T-helper 1 cell treated with Interleukin-12 subunit alpha and Interleukin-12 subunit beta and Interleukin-4 antibody, amounts not matched to agents 30 μg/mL and 1 μg/mL, for 36 hours (primary cell): ENCODE results near the gene TEX47.

Experiments
- H3K27ac Mint-ChIP-seq: one replicate; pipeline ENCODE4 v1.8.0; 2021; ENCODE audit warnings: mild to moderate bottlenecking, mixed read lengths
- H3K27me3 Mint-ChIP-seq: one replicate; pipeline ENCODE4 v1.8.0; 2021; ENCODE audit warnings: low read depth, mixed read lengths
- H3K36me3 Mint-ChIP-seq: one replicate; pipeline ENCODE4 v1.8.0; 2021; ENCODE audit warnings: low read depth, mixed read lengths
- H3K4me1 Mint-ChIP-seq: one replicate; pipeline ENCODE4 v1.8.0; 2021; ENCODE audit warnings: low read depth, mixed read lengths
- H3K4me3 Mint-ChIP-seq: one replicate; pipeline ENCODE4 v1.8.0; 2021; ENCODE audit warnings: mild to moderate bottlenecking, moderate library complexity, mixed read lengths
- H3K9me3 Mint-ChIP-seq: one replicate; pipeline ENCODE4 v1.8.0; 2021; ENCODE audit warnings: mixed read lengths

The TEX47 gene

DNA sequence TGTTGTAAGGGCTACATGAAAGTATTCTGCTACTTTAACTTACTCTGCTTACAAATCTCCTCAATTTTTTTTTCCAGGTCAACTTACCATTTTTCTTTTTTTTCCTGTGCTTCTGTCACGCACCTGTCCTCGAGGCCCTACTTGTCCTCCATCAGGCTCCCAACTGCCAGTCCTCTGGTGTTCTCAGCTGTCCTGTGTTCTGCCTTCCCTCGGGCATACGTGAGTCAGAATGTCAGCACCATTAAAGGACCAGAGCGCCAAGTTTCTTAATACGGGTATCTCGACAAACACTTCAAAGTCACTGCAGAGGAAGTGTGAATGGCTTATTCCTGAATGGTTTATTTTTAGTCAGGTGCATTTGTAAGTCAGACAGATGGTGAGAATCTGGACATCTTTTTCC is at the start of gene TEX47:
TEX47 (minus strand) TSS at position 185 of the 400 bp plus-strand sequence. CDS start 795 bp downstream, outside the sequence.
- Mint-ChIP-seq H3K36me3 (no peaks in the 10 kb centered on the region), H3K4me1 (no peaks in the 10 kb centered on the region), H3K9me3 (no peaks in the 10 kb centered on the region), H3K4me3 (no peak within 1 kb of the TSS), H3K27ac (no peak within 1 kb of the TSS), H3K27me3 (no peaks in the 10 kb centered on the region)

DNA sequence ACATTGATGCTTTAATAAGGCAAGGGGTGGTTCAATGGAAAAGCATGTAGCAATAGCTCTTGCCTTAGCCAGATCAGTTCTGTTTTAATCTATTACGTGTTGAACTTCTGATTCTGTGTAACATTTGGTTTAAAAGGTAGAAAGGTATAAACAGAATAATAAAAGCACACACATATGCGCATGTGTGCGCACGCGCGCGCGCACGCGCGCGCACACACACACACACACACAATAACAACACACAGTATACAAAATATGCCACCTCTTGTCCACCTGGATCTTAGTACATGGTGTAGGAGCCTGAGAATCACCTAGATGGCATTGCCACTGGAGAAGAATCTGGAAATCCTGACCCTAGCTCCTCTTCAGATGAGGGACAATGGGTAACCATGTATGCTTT is 49.6 kb upstream of the TEX47 start:
- Mint-ChIP-seq H3K9me3 (no peaks in the 10 kb centered on the region), H3K36me3 (no peaks in the 10 kb centered on the region), H3K27me3 (no peaks in the 10 kb centered on the region), H3K4me1 (no peaks in the 10 kb centered on the region), H3K27ac (no peak overlapping the region), H3K4me3 (no peak overlapping the region)

DNA sequence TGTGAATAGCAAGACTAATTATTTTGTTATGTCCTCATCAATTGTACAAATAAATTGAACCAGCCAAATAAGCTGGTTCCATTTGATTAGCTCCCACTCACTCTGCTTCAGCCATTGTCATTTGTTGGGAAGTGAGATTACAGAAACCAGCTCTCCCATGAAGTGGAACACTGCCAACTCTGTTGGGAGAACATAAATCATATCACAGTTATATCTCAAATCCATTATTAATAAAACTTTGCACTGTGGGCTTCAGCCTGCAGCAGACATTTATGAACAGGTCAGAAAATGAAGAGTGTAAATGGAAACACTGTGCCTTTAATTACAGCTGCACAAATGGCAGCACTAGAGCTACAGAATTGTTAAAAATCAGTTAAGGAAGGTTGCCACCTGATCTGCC is 46.7 kb upstream of the TEX47 start:
- Mint-ChIP-seq H3K27ac (no peak overlapping the region), H3K9me3 (no peaks in the 10 kb centered on the region), H3K4me1 (no peaks in the 10 kb centered on the region), H3K4me3 (no peak overlapping the region), H3K27me3 (no peaks in the 10 kb centered on the region), H3K36me3 (no peaks in the 10 kb centered on the region)

DNA sequence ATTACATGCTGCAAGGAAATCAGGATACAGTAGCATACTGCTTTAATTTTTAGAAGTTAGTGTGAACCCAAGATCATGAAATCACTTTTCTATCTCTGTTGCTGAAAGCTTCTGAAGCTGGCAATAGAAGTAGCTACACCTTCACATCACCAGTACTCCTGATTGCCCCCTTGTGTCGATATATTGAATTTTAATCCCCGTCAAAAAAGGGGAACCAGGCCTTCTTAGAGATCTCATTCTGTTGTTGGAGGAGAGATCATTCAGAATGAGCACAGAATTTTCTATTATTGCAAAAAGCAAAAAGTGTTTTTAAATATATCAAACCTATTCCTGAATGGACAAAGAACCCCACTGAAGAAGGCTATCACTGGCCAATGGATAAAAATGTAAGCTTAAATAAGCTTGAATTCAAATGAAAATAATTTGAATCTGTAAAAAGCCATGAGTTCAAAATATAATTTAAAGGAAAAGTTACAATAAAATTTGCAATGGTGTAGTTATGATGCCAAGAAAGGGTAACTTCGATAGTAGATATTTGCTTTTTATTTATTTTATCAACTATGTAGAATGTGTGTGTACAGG is 39.7 kb upstream of the TEX47 start:
- Mint-ChIP-seq H3K9me3 (no peaks in the 10 kb centered on the region), H3K4me3 (no peak overlapping the region), H3K36me3 (no peaks in the 10 kb centered on the region), H3K4me1 (no peaks in the 10 kb centered on the region), H3K27ac (no peak overlapping the region), H3K27me3 (no peaks in the 10 kb centered on the region)

DNA sequence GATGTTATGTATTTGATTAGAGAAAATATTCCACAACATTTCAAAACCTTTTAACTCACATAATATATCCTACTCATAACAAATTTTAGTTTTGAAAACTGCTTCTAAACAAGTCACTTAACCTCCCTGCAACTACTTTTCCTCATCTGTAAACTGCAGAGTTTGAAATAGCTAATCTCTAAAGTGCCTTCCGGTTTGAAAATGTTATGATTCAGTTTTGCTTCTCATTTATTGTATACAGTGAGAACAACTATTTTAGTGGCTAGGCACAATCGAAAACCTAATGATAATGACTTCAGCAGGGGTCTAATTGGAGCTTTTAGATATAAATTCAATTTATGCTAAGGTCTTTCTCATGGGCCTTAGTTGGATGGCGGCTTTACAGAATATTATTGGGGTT is 30.7 kb upstream of the TEX47 start:
- H3K36me3 Mint-ChIP-seq = no peaks in the 10 kb centered on the region
- H3K4me1 Mint-ChIP-seq = no peaks in the 10 kb centered on the region
- H3K4me3 Mint-ChIP-seq = no peak overlapping the region
- H3K27me3 Mint-ChIP-seq = no peaks in the 10 kb centered on the region
- no peak overlapping the region for H3K27ac Mint-ChIP-seq
- peaks cover 6% of the 10 kb centered on the region for H3K9me3 Mint-ChIP-seq

DNA sequence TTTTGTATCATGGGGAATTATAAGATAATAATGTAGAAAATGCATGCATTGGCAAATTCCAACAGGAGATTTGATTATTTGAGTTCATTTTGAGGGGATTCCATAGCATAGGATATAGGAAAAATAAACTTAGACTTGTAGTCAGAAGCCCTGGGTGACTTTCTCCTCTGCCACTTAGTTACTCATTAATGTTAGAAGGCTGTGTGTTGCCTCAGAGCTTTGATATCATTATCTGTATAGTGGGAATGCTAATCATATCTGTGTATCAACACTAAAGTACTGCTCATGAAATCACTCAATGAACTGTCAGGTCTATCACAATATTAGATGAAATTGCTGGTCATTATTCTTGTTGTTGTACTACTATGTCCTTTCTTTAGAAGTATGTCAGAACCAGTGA is 23.0 kb upstream of the TEX47 start:
- Mint-ChIP-seq H3K9me3 (peaks cover 4% of the 10 kb centered on the region), H3K27ac (no peak overlapping the region), H3K4me3 (no peak overlapping the region), H3K27me3 (no peaks in the 10 kb centered on the region), H3K4me1 (no peaks in the 10 kb centered on the region), H3K36me3 (no peaks in the 10 kb centered on the region)

DNA sequence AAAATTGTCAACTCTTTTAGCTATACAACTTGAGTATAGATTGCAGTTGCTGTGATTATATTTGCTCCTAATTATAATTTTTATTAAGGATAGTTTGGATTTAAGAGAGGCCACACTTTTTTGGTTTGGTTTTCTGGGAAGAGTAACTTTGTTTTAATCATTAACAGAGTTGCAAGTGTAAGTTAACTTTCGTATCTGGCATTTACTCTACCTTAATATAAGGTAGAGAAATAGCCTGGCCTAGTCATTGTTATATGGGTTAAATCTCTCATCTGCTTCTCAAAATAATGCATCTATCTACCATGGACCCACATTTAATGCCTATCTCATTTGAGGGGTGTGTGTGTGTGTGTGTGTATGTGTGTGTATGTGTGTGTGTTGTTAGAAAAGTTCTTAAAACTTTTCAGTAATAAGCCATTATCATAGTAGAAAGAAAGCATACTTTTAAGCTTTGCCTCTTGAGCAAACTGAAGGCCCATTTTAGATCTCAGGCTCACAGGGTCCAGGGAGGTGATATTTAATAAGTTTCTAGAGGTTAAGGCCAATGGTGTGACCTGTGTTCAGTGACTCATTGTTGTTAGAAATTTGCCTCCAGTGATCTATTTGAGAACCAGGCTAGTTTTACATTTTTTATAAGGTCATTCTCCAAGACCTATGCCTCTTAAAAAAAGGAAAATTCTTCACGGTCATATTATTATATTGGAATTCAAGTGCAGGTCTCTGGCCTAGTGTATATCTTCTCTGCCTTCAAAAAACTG is 10.9 kb upstream of the TEX47 start:
- no peaks in the 10 kb centered on the region for H3K9me3 Mint-ChIP-seq
- H3K4me1 Mint-ChIP-seq = no peaks in the 10 kb centered on the region
- H3K4me3 Mint-ChIP-seq = no peak overlapping the region
- H3K27ac Mint-ChIP-seq = no peak overlapping the region
- no peaks in the 10 kb centered on the region for H3K36me3 Mint-ChIP-seq
- H3K27me3 Mint-ChIP-seq = no peaks in the 10 kb centered on the region

DNA sequence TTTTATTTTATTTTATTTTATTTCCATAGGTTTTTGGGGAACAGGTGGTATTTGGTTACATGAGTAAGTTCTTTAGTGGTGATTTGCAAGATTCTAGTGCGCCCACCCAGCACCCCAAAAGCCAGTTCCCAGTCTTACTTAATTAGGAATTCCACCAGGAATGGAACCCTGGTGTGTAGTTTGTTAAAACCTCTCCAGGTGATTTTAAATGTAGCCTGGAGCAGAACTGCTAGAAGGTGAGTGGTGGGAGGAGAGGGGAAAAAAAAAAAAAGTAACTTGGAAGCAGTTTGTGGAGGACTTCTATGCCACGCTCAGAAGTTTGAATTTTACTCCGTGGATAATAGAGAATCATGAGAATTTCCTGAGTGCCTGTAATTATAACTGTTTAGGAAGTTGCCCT is 5.5 kb upstream of the TEX47 start:
- Mint-ChIP-seq H3K4me1 (no peaks in the 10 kb centered on the region), H3K4me3 (no peak overlapping the region), H3K27ac (no peak overlapping the region), H3K9me3 (no peaks in the 10 kb centered on the region), H3K27me3 (no peaks in the 10 kb centered on the region), H3K36me3 (no peaks in the 10 kb centered on the region)

DNA sequence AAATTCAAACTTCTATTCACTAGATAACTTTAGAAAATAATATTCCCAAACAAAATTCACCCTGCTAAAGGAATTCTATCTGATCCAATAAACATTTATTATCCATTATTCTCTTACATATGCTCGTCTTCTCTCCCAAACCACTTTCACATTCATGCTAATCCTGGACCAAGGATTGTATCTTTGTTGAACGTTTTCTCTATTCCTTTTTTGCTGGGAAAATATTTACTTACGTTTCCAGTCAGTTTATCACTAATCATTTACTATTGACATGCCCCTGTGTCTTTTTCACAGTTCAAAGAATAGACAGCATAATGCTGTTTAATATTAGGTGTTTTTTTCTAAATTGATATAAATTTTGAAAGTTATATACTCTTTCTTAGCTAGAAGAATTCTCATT is 3.2 kb downstream of the TEX47 start:
- Mint-ChIP-seq H3K36me3 (no peaks in the 10 kb centered on the region), H3K27me3 (no peaks in the 10 kb centered on the region), H3K4me3 (no peak overlapping the region), H3K27ac (no peak overlapping the region), H3K9me3 (no peaks in the 10 kb centered on the region), H3K4me1 (no peaks in the 10 kb centered on the region)

DNA sequence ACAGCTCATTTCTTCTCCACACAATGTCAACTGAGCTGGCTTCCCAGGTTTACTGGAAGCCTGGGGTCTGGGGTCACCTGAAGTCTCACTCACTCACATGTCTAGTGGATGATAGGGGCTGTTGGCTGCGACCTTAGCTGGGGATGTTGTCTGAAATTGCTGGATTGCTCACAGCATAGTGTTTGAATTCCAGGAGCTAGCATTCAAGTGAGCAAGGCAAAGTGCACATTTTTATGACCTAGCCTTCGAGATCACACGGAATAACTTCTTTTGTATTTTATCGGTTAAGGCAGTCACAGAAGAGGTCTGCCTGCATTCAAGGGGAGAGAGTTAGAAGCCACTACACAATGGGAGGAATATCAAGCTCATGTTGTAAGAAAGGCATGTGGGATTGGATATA is 3.6 kb downstream of the TEX47 start:
- Mint-ChIP-seq H3K9me3 (no peaks in the 10 kb centered on the region), H3K36me3 (no peaks in the 10 kb centered on the region), H3K27me3 (no peaks in the 10 kb centered on the region), H3K27ac (no peak overlapping the region), H3K4me3 (no peak overlapping the region), H3K4me1 (no peaks in the 10 kb centered on the region)

DNA sequence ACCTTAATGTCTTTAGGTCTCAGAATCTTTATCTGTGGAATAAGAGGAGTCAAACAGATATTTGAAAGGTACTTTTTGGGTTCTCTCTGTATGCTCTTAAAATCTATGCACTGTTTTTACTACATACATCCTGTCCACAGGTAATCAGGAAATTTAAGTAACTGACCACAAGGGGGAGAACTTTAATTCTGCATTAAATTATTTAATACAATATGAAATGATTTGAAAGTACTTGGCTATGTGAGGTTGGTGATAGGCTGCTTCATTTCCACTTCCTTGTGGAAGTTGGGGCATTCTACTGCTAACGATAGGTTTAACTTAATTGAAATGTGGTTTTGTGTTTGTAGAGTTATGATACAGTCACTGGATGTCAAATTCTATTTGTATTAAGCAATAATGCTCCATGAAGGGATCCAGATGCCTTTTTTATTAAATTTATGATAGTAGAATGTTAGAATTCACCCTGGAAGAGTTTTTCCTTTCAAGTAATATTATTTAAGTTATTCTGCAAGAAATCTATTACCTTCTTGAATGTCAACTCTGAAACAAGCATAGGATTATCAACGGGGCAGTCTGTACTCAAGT is 6.0 kb downstream of the TEX47 start:
- no peaks in the 10 kb centered on the region for H3K27me3 Mint-ChIP-seq
- H3K9me3 Mint-ChIP-seq = no peaks in the 10 kb centered on the region
- no peaks in the 10 kb centered on the region for H3K36me3 Mint-ChIP-seq
- no peak overlapping the region for H3K4me3 Mint-ChIP-seq
- H3K27ac Mint-ChIP-seq = no peak overlapping the region
- H3K4me1 Mint-ChIP-seq = no peaks in the 10 kb centered on the region

DNA sequence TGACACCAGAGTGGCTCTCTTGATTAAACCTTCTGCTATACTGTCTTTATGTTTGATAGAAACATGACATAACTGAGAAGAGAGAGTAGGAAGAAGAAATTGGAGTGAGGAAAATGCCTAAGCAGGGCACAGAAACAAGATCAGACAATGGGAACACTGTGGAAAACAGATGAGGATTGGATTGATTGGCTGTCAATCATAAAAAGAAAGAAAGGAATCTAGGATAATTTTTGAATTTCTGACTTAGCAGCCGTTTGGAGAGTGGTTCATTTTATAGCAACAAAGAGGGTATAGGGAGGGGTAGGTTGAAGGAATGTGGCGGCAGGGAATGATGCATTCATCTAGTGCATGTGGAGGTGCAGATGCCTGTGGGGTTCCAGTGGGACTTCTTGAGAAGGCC is 7.8 kb downstream of the TEX47 start:
- no peak overlapping the region for H3K27ac Mint-ChIP-seq
- H3K27me3 Mint-ChIP-seq = no peaks in the 10 kb centered on the region
- no peaks in the 10 kb centered on the region for H3K36me3 Mint-ChIP-seq
- H3K4me1 Mint-ChIP-seq = no peaks in the 10 kb centered on the region
- no peaks in the 10 kb centered on the region for H3K9me3 Mint-ChIP-seq
- H3K4me3 Mint-ChIP-seq = no peak overlapping the region

DNA sequence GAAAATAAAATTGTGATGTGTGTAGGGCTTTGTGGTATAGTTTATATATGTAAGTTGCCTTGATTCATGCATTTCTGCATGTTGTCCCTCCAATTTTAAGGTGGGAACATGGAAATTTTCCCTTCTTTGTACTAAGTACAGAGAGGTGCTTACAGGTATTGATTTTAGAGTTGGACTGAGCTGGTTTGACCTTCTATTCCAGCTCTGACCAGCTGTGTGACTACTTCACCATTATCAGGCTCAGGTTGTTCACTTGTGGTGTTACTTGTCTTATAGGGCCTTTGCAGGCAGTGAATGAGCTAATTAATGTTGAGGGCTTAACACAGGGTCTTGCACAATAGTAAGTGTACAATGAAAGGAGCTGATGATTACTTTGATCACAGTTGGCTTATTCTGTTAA is 19.7 kb downstream of the TEX47 start:
- Mint-ChIP-seq H3K36me3 (no peaks in the 10 kb centered on the region), H3K27me3 (no peaks in the 10 kb centered on the region), H3K4me1 (no peaks in the 10 kb centered on the region), H3K9me3 (no peaks in the 10 kb centered on the region), H3K4me3 (no peak overlapping the region), H3K27ac (no peak overlapping the region)

DNA sequence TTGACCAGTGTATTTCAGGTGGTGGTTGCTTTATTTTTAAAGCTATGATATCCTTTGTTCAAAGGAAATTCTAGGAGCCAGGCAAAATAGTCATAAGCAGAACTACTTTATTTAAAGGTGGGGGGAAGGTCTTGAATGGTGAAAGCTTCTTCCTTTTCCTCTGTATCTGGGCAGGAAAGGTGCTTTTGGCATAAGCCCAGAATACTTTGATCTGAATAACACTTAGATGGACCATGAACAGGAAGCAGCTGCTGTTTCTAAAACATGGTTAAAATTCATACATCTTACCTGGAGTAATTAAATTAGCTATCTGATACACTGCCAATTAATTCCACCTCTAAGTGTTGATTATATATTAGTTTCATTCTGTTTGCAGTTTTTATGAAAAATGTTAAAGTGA is 22.8 kb downstream of the TEX47 start:
- H3K9me3 Mint-ChIP-seq = no peaks in the 10 kb centered on the region
- H3K36me3 Mint-ChIP-seq = no peaks in the 10 kb centered on the region
- no peaks in the 10 kb centered on the region for H3K4me1 Mint-ChIP-seq
- H3K4me3 Mint-ChIP-seq = no peak overlapping the region
- no peak overlapping the region for H3K27ac Mint-ChIP-seq
- no peaks in the 10 kb centered on the region for H3K27me3 Mint-ChIP-seq

DNA sequence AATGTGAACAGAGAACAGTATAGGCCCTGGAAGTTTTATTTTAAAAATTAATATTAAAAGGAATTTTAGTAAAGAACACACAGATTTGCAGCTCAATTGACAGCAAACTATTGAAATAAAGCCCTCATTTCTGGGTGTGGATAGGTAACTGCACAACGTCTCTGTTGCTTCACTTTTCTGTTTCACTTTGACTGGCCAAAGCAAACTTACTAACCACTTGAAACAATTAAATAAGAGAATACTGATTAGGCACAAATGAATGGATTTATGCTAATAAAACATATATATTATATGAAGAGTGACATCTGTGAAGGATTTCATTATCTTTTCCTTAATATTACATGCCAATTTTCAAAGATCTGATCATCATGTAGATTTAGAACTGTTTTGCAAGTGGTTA is 24.1 kb downstream of the TEX47 start:
- H3K27me3 Mint-ChIP-seq = peaks cover 4% of the 10 kb centered on the region

More for the DNA sequence above, 24.1 kb downstream of the TEX47 start:
- Mint-ChIP-seq H3K4me1 (no peaks in the 10 kb centered on the region), H3K36me3 (no peaks in the 10 kb centered on the region), H3K27ac (no peak overlapping the region), H3K4me3 (no peak overlapping the region), H3K9me3 (no peaks in the 10 kb centered on the region)
